Thyroid gland (tissue), 4 donors: ENCODE measurements around the gene TRIML2.

Experiments
- CTCF ChIP-seq, 6 experiments: fragments of 200-600 bp in 3 of 6; fragments of 450-650 bp in 3 of 6; sonication (generic) in 3 of 6; IDR thresholded peaks; one replicate each; pipeline ENCODE4 v1.5.1; 2016 to 2019; ENCODE audit warnings: antibody characterized with exemption in 6 of 6, mild to moderate bottlenecking in 2 of 6, inconsistent platforms in 1 of 6, moderate library complexity in 1 of 6
- POLR2A ChIP-seq, 2 donors: fragments of 450-650 bp; IDR thresholded peaks; one replicate each; pipeline ENCODE4 v1.6.1; 2017; ENCODE audit warnings: antibody characterized with exemption in 2 of 2, mild to moderate bottlenecking in 2 of 2, moderate library complexity in 1 of 2

GRCh38 chr4:188043154-188043553 lies 66.2 kb downstream of the TRIML2 start:
- TF ChIP-seq POLR2A (IDR thresholded peaks at IDR 0.05) (no peak), CTCF (IDR thresholded peaks at IDR 0.05) (no peak)
